HG03378 (cell line): Measurements from ENCODE around the gene WASL.

Experiments used
- ATAC-seq: cut with Tn5 transposase; IDR thresholded peaks from one replicate; pipeline ENCODE4 v1.9.1; 2021; ENCODE audit warnings: mild to moderate bottlenecking, moderate library complexity; ENCODE audit not compliant: unreplicated experiment

WASL gene

DNA sequence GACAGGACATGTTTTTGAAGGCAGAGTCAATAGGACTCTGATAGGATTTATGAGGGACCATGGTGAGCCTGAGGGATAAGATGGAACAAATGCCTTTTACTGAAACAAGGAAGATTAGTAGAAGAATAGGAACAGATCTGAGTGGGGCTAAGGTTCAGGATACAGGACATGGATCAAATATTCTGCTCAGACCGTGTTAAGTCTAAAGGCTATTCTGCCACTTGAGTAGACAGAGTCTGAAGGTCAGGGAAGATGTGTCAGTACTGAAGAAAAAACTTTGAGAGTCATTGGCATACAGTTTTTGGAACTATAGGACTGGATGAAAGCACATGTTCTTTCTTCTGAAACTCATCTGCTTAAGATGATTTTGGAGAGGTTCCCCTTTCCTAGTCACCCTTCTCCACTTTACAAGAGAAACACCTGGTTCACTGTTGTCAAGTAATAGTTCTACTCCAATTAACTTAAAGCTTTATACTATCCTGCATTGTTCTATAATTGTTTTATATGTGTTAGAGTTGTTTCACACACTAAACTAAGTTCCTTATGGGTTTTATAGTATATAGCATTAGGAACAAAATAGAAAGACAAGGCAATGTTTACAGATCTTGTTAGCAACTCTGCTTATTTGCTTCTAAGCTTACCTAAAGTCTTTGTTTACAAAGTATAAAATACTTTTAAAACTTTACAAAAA lies 43.4 kb downstream of the WASL start:
- ATAC-seq = no peak

DNA sequence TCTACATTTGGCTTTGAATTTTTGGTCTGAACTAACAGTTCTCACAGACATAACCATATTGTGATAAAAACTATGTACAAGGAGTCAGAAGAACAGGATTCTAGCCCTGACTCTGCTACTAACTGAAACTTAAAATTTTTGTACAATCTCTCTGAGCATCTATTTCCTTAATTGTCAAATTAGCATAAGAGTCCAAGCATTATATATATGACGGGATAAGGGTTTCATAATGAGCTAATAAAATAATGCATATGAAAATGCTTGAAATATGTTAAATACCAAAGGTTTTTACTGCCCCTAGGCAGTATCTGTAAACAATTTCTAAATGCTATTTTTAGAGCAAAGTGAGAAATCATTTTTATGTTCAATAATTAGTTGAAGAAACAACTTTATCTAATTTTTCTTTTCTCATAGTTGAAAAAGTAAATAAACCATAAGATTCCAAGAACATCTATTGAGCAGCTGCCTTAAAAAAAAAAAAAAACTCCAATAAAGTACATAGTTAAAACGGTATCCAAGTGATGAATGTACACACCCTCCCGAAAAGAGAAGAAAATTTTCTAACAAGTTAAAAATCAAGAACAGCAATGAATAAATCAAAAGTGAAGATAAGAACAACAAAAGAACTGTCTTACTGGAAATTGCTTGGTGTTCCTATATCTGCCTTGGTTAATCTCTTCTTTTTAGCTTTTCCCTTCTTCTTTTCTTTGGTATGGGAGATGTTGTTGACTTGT lies 52.7 kb downstream of the WASL start:
- ATAC-seq = no peak

DNA sequence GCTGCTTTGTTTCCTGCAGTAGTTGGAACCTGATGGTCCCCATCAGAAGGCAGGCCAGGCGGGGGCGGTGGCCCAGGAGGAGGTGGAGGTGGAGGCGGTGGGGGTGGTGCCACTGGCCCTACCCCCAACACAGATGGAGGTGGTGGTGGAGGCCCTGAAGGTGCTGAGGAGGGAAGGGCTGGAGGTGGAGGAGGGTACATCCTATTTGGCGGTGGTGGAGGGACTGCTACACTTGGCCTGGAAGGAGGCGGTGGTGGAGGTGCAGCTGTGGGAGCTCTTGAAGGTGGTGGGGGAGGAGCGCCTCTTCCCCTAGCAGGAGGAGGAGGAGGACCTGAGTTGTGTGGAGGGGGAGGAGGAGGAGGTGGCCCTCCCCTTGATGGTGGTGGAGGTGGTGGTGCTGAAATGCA lies 56.3 kb downstream of the WASL start:
- ATAC-seq = no peak

DNA sequence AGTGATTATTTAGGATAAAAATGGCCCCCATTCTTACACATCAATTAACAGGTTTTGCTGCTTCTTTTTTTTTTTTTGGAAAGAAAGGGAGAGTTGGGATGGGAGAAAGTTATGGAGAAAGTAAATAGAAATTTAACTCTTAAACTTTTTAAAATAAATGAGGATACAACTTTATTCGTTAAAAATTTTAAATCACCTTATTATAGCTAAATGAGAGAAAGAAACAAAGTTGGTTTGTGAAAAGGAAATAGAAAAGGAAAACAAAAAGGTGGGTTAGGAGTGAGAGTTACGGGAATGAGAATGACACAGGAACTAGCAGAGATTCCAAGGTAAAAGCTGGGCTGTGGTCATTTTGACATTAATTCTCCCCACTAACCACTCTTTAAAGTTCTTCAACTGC lies 58.3 kb downstream of the WASL start:
- no peak for ATAC-seq

DNA sequence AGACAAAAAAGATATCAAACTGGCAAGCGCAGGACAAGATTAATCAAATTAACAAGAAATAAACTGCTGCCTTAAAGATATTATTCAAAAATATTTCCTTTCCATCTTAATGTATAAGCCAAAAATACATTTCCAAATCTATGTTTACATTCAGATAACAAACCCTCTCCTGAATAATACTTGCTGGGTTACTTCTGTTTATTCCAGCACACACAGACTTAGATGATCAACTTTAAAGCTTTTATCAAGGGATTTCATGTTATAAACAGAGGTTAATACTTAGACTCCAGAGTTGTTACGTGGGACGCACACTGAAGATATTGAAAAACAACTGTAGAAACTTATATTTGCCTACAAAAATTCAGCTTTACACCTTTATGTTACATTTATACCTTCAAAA lies 59.6 kb downstream of the WASL start:
- ATAC-seq = no peak

DNA sequence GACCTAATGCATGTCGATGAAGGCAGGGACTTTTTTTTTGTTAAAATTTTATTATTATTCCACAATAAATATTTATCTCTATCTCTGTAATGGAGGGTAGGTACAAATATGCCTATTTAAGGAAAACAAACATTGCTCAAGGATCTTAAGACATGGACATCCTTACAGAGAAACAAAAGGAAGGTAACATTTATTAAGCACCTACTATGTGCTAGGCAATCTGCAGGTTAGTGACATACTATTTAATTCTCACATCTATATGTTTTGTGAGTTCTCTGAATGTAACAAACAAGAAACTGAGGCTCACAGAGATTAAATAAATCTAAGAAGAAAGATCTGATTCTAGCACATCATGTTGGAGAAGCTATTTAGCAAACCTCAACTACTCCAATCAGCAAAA lies 61.1 kb downstream of the WASL start:
- no peak for ATAC-seq

DNA sequence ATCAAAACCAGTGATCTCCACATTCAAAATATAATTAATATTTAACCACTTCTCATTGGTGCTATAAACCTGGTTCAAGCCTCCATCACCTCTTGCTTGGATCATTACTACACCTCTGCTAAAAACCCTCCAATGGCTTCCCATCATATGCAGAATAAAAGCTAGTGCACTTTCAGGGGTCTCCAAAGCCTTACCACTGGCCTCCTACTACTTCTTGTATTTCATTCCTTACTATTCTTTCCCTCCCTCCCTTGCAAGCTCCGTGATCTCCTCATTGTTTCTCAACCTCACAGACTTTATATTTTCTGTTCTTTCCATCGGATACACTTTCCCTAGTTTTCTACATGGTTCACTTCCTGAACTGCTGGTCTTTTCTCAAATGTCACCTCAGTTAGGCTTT lies 61.6 kb downstream of the WASL start:
- no peak for ATAC-seq

DNA sequence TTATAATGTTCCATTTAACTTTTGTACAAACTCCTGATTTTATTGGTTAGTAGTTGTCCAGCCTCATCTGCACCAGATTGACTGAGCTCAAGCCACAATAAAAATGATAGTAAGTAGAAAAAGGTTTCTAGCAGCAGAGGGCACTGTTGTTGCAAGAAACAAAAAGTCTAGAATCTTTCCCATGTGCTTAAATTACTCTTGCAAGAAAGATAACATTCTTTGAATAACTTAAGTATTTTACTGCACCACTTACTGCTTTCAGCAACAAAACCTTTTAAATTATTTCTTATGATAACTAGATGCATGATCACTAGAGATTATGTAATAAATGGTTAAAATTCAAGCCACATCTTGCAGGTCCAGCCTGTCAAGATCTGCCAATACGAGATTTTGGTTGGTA lies 66.1 kb downstream of the WASL start:
- ATAC-seq = peak; percentile 77

DNA sequence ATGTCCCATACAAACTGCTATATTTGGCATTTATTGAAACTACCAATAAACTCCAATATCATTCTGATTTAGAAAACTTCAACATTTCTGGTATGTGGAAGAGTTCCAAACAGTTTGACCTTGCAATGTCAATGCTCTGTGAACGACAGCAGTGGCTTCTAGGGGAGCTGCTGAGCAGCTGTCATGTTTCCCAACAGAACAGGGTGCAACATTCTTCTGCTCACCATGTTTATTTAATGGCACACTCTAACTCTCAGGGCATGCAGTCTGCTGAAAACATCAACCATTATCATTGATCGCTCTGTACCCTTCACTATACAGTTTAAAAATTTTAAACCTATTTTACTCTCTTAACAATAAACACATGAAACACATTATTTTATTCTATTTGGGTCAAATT lies 67.2 kb downstream of the WASL start:
- no peak for ATAC-seq

DNA sequence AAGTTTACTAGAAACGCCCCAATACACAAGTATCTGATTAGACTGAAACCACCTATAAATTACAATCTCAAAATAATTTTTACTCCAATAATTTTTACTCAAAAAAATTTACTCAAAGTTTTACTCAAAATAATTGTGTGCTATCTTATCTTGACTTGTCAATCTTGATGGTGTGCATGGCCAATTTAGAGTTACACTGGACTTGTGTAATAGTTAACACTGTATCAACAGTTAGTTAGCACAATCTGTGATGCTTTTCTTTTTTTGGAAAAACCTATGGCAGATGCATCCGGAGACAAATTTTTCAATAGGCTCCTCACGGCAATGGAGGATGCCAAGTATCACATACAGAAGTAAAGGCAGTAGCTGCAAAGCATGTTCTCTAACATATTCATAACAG lies 68.2 kb downstream of the WASL start:
- ATAC-seq = no peak

DNA sequence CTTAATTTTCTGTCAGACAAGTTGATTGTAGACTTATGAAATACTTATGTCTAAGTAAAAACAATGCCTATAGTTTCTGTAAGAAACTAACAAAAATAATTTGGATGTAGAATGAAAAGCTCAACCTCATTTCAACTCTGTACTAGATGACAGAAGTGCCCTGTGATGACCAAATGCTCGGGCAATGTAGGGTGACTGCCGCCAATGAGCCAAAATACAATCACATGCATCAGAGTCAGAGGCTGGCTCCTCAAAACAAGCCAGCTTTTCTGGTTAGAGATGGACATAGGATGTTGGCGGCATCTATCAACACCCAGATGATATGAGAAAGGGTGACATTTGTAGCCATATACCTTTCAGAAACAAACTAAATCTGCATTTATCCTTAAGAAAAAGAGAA lies 69.2 kb downstream of the WASL start:
- no peak for ATAC-seq

DNA sequence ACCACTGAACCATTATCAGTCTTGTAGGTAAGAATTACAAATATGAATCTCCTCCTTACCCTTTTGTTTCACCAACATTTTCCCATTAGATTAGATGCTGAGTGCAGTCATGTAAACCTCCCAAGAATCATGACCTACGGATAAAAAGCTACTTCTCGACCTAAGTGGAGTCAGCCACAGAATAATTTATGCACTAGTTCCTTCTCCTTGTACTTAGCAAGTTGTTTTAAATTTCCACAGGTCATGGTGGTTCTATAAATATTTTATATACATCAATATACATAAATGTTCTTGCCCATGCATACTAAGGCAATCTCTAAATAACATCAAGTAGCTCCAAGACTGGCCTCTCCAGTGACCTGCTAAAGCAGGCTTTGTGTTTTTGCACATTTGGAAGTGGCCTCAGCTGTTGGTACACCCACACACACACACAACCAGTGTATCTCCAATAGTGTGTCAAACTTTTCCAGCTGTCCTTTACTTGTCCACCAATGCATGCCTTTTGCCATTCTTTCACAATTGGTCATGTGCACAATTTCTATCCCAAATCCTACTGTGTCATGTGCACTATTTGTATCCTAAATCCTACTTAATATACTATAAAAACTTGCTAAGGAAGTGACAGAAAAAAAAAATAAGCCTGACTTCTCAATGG lies 71.6 kb downstream of the WASL start:
- no peak for ATAC-seq

DNA sequence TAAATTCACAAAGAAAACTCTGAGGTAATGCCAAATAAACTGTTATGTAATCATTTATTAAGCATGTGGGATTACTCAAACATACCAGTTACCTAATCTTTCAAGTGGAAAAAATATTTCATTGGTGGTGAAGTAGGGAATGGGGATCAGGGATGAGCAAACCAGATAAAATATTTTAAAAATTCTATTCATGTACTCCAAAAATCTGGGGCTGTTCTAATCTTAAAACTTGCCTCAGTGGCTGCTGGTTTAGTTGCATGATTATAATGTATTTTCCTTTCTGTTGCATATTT lies 73.7 kb downstream of the WASL start:
- ATAC-seq = no peak

DNA sequence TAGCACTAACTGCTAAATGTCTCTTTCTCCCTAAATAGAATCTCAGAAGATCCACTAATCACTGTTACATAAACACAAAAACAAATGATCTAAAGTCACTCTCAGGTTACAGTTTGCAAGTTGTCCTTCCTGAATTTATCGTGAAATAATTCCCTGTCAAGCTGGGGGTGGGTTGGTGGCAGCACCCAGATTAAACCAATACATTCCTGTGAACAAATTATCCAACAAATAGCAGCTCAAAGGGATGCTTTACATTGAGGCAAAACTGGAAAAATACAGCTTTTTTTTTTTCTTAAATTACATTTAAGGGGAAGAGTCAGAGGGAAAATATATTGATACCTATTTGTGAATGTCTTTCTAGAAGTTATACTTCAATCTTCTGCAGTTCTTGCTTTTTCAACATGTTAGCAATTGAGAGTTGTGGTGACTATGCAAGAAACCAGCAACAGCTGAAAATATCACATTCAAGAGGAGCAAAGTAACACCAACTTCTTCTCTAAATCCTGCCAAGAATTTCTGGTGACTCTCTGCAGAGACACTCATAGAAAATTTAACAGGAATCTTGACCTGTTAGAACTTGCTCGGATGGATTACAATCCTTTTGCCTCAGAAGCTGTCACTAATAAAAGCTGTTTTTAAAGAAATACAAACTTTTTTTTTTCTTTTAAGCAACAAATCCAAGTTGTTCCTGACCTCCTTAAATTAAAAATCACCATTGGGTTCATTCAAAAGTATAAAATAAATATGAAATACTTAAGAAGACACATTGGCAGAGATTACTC lies 74.2 kb downstream of the WASL start:
- no peak for ATAC-seq

DNA sequence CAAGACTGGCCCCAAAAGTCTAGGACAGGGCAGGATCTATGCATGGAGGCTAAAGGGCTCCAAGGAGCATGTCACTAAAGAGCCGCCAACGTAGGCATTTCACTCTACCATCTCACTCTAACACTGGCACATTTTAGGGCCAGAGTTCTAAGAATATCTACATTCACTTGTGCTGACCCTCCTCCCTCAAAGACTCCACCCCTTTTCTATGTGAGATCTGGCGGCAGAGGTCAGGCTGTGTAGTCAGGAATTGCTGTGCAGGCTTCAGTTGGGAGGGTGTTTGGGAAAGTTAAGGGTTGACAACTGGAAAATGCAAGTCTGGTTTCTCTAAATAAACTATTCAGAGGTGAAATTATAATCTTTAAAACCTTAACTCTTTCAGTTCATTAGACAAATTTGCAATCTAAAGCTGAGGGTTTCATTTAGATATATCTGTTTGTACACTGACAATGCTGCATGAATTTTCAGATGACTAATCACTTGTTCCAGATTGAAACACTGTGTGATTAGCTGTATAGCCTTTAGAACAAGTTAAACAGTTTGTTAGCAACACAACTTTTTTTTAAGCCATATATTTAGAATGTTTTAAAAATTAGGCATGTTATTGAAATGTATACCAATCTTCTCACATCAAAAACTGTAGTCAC lies 74.9 kb downstream of the WASL start:
- no peak for ATAC-seq

DNA sequence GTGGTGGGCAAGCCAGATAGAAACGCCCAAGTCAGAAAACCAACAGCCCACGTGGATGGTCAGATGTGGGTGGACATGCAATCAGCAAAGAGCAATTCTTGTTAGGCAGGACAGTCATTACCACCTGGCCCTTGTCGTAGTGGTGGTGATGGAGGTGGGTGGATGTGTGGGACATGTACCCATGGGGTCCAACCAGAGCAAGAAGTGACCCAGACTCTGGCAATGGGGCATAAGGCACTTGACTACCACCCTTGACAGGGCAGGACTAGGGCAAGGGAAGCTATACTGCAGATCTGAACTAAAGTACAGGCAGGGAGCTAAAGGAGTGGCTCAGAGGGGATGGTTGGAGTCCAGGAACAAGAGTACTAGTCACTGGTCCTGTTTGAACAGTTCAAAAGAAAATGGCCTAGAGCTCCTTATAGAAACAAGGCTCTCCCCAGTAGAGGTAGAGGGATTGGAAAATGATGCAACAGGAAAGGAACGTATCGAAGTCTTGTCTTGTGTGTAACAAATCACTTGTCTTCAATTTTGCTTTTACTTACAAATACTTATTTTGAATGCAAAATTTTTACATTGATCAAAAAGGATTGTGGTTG lies 75.6 kb downstream of the WASL start:
- no peak for ATAC-seq

DNA sequence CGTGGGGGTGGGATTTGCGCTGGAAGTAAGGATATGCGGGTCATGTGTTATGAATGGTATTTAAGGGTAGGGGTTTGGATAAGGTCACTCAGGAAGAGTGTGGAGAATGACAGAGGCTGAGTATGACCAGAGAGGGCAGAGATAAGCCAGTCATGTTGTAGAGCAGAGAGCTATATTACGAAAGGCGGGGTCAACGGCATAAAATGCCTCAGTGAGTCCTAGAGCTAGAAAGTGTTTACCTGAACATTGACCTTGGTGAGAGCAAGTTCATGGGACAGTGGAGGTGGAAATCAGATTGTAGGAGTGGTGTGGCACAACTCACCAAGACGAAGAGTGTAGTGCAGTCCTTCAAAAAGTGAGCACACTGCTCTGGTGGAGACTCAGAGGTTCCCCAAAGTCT lies 79.3 kb downstream of the WASL start:
- ATAC-seq = no peak

DNA sequence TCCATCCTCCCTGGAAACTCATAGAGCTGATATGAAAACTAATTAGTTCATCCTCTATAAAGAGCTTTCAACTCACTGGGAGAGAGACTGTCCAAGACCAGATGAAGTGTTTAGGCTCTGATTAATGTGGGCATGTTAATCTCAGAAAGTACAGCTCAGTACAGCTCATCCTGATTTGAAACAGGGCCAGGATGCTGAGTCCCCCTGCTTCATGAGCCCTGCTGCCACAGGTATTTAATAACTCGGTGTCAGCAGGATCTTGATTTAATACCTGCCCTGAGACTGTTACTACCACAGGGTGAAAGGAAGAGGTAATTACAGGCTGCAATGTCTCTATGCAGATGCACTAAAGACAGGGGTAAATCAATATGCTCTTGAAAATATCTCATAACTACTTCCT lies 82.3 kb downstream of the WASL start:
- no peak for ATAC-seq

DNA sequence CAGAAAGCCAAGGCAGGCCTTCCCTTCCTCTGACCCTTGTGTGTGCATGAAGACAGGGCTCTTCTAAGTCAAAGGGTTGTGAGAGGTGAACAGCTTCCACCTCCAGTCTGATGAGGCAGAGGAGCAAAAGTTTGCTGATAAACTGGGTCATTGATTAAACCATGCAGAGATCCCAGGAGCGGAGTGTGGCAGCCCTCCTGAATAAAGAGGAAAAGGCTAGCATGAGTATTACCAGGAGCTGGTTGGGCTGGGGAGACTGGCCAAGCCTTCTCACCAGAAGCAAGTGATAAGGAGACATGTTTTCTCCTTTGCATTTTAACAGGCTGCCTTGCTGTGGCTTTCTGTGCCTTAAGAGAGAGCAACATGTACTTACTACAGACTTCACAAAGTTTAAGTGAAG lies 82.9 kb downstream of the WASL start:
- no peak for ATAC-seq

DNA sequence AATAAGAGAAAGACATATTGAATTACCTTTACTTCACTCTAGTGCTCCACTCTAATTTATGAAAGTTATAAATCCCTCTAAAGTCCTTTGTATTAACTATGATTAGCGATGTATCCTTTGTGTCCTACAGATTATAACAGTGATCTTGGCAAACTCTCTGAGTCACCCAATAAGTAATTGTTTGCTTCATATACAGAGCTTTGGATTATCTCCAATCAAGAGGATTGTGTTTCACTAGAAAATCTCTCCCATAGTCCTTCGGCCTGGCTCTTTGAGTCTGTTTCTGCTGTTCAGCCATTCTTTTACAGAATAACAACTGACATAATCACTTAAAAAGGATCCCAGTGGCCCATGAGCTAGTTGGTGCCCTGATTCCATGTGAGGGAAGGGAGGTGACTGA lies 83.6 kb downstream of the WASL start:
- ATAC-seq = no peak

DNA sequence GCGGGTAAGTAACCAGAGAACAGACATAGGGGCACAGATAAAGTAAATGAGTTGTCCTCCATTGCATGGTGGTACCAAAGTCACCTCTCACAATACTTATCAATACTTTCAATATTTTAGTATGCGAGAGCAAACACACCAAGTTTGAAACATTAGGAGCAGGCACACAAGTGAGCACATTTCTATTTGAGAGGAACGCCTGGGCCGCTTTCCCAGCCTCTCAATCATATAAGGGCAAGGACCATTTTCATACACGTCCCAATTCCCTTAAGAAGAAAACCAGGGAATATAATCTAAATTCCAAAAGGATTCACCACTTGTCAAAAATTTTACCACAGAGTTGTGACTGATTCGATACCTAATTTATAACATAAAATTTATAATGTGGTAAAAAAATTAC lies 85.6 kb downstream of the WASL start:
- no peak for ATAC-seq
